IPS-20b (cell line): ENCODE data around the gene COX10.

Experiments
- H3K27ac ChIP-seq: one replicate; pipeline ENCODE4 v1.5.1; 2013; ENCODE audit warnings: low read length
- H3K27me3 ChIP-seq: 2 replicates; pipeline ENCODE4 v1.6.1; 2013; ENCODE audit warnings: mild to moderate bottlenecking, low read length, inconsistent platforms; ENCODE audit not compliant: insufficient read depth
- H3K36me3 ChIP-seq: 2 replicates; pipeline ENCODE4 v1.6.1; 2013; ENCODE audit warnings: low read depth, mild to moderate bottlenecking, inconsistent platforms, low read length, moderate library complexity; ENCODE audit not compliant: insufficient read depth
- H3K4me1 ChIP-seq: 2 replicates; pipeline ENCODE4 v1.6.1; 2013; ENCODE audit warnings: mild to moderate bottlenecking, control low read depth, inconsistent platforms, low read length, moderate library complexity; ENCODE audit not compliant: insufficient read depth
- H3K4me3 ChIP-seq: 2 replicates; pipeline ENCODE4 v1.5.1; 2013; ENCODE audit warnings: mild to moderate bottlenecking, low read length, inconsistent platforms
- H3K9ac ChIP-seq: 2 replicates; pipeline ENCODE4 v1.6.1; 2013; ENCODE audit warnings: low read depth, mild to moderate bottlenecking, inconsistent platforms, low read length, moderate library complexity
- H3K9me3 ChIP-seq: 2 replicates; pipeline ENCODE4 v1.6.1; 2013; ENCODE audit warnings: mild to moderate bottlenecking, low read depth, low read length, inconsistent platforms; ENCODE audit not compliant: insufficient read depth

The COX10 gene

DNA sequence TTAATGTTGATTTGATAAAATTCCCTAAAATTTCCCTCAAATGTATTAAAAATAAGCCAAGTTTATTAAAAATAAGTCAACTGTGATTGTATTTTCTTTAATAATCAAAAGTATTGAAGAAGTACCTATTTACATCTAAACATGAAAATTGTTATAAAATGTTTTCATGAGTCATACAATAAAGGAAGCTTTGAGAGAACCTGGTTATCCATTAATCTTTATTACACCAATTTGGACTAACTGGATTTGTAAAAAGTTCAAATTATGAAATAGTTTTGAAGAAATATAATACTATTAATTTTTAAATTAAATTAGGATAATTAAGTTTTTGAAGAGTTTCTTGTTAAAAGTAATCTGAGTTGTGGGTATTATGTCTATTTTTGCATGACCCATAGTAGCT lies 63.8 kb downstream of the COX10 start:
- no peaks in the 10 kb centered on the region for H3K36me3 ChIP-seq
- no peaks in the 10 kb centered on the region for H3K9me3 ChIP-seq
- H3K27ac ChIP-seq = no peak overlapping the region
- no peak overlapping the region for H3K9ac ChIP-seq
- H3K4me3 ChIP-seq = no peak overlapping the region
- no peaks in the 10 kb centered on the region for H3K27me3 ChIP-seq
- H3K4me1 ChIP-seq = peaks cover 39% of the 10 kb centered on the region; the same call in 1 of the 2 replicates

GRCh38 chr17:14134456-14134855 lies 65.2 kb downstream of the COX10 start:
- Histone ChIP-seq H3K9me3 (no peaks in the 10 kb centered on the region), H3K27ac (no peak overlapping the region), H3K9ac (no peak overlapping the region), H3K4me3 (no peak overlapping the region), H3K36me3 (no peaks in the 10 kb centered on the region), H3K4me1 (peaks cover 43% of the 10 kb centered on the region; the same call in 1 of the 2 replicates), H3K27me3 (no peaks in the 10 kb centered on the region)

GRCh38 chr17:14135906-14136590 lies 66.7 kb downstream of the COX10 start:
- Histone ChIP-seq H3K9ac (no peak overlapping the region), H3K4me3 (no peak overlapping the region), H3K9me3 (no peaks in the 10 kb centered on the region), H3K4me1 (peaks cover 29% of the 10 kb centered on the region; the same call in 1 of the 2 replicates), H3K27ac (no peak overlapping the region), H3K27me3 (no peaks in the 10 kb centered on the region), H3K36me3 (no peaks in the 10 kb centered on the region)

GRCh38 chr17:14138649-14139048 lies 69.3 kb downstream of the COX10 start:
- H3K9ac ChIP-seq = no peak overlapping the region
- H3K9me3 ChIP-seq = no peaks in the 10 kb centered on the region
- H3K36me3 ChIP-seq = no peaks in the 10 kb centered on the region
- no peaks in the 10 kb centered on the region for H3K27me3 ChIP-seq
- H3K4me1 ChIP-seq = peaks cover 42% of the 10 kb centered on the region
- no peak overlapping the region for H3K27ac ChIP-seq
- no peak overlapping the region for H3K4me3 ChIP-seq

- Histone ChIP-seq H3K4me3 (0 out of 2 replicates have a peak overlapping the region, but pooled peaks have one; percentile 5), H3K9ac (peak overlapping the region; percentile 2; the same call in 1 of the 2 replicates), H3K9me3 (no peaks in the 10 kb centered on the region), H3K4me1 (peaks cover 28% of the 10 kb centered on the region), H3K27me3 (no peaks in the 10 kb centered on the region), H3K36me3 (no peaks in the 10 kb centered on the region), H3K27ac (no peak overlapping the region)
Measured at GRCh38 chr17:14143688-14144087, 74.4 kb downstream of the COX10 start.

DNA sequence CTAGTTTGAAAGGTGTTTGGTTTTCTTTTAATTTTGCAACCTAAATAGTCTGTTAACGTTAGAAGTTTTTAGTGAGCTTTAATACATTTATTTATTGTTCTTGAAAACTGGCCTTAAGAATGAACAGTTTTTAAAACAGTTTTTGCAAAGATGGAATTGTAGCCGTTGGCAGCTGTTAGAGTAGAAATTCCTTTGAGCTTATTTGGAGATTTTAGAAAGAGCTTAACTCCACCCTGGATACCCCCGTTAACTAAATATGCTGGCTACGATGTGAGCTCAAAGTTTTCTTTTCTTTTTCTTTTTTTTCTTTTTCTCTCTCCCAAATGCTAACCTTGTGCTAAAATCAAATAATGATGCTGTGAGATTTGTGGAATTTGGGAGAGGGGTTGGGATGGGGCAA lies 75.2 kb downstream of the COX10 start:
- no peaks in the 10 kb centered on the region for H3K36me3 ChIP-seq
- H3K9ac ChIP-seq = no peak overlapping the region
- H3K4me3 ChIP-seq = no peak overlapping the region
- H3K9me3 ChIP-seq = no peaks in the 10 kb centered on the region
- no peak overlapping the region for H3K27ac ChIP-seq
- H3K27me3 ChIP-seq = no peaks in the 10 kb centered on the region
- H3K4me1 ChIP-seq = peaks cover 26% of the 10 kb centered on the region

DNA sequence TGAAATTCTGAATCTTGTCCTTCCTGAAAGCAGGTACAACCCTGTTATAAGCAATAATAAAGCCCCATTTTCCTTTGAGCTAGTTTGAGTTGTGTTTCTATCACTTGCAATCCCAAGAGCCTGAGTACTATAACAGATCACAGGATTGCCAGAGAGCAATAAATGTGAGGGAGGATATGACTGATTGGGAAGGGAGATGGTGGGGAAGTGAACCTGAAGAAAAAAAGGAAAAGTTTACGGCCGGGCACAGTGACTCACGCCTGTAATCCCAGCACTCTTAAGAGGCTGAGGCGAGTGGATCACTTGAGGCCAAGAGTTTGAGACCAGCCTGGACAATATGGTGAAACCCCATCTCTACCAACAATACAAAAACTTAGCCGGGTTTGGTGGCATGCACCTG lies 80.4 kb downstream of the COX10 start:
- Histone ChIP-seq H3K4me1 (no peaks in the 10 kb centered on the region; the same call in 1 of the 2 replicates), H3K9me3 (no peaks in the 10 kb centered on the region), H3K9ac (no peak overlapping the region), H3K4me3 (no peak overlapping the region), H3K27ac (no peak overlapping the region), H3K36me3 (no peaks in the 10 kb centered on the region), H3K27me3 (no peaks in the 10 kb centered on the region)

DNA sequence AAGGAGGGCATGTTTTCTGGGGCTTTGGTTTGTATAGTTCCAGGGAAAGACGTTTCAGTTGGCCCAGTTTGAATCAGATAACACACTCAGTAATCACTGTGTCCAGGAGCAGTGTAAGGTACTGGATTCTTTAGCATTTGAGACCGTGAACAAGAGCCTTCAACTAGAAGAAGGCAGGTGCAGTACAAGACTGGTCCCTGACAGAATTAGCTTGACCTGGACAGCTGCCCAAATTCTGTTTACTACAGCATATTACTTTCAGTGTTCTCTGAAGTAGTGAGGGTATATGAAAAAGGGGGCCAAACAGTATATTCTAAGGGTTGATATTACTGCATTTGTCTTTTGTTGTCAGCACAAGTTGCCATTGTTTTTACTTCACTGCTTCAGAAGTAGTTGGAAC lies 81.3 kb downstream of the COX10 start:
- Histone ChIP-seq H3K9ac (no peak overlapping the region), H3K9me3 (no peaks in the 10 kb centered on the region), H3K27me3 (no peaks in the 10 kb centered on the region), H3K4me1 (no peaks in the 10 kb centered on the region), H3K4me3 (no peak overlapping the region), H3K36me3 (no peaks in the 10 kb centered on the region), H3K27ac (no peak overlapping the region)

GRCh38 chr17:14152721-14153120 lies 83.4 kb downstream of the COX10 start:
- Histone ChIP-seq H3K27me3 (no peaks in the 10 kb centered on the region), H3K9me3 (no peaks in the 10 kb centered on the region), H3K9ac (no peak overlapping the region), H3K27ac (no peak overlapping the region), H3K4me3 (no peak overlapping the region), H3K36me3 (no peaks in the 10 kb centered on the region), H3K4me1 (no peaks in the 10 kb centered on the region)

- Histone ChIP-seq H3K9ac (no peak overlapping the region), H3K9me3 (no peaks in the 10 kb centered on the region), H3K4me3 (no peak overlapping the region), H3K4me1 (no peaks in the 10 kb centered on the region), H3K36me3 (no peaks in the 10 kb centered on the region), H3K27ac (no peak overlapping the region), H3K27me3 (no peaks in the 10 kb centered on the region)
Measured at GRCh38 chr17:14153374-14153773, 84.1 kb downstream of the COX10 start.

- Histone ChIP-seq H3K27ac (no peak overlapping the region), H3K27me3 (no peaks in the 10 kb centered on the region)
Measured at GRCh38 chr17:14156689-14157088, 87.4 kb downstream of the COX10 start.

GRCh38 chr17:14157822-14158221 lies 88.5 kb downstream of the COX10 start:
- Histone ChIP-seq H3K4me3 (no peak overlapping the region), H3K4me1 (no peaks in the 10 kb centered on the region), H3K9me3 (no peaks in the 10 kb centered on the region), H3K36me3 (no peaks in the 10 kb centered on the region), H3K9ac (no peak overlapping the region), H3K27ac (no peak overlapping the region), H3K27me3 (no peaks in the 10 kb centered on the region)

More at GRCh38 chr17:14156689-14157088, 87.4 kb downstream of the COX10 start:
- no peaks in the 10 kb centered on the region for H3K4me1 ChIP-seq
- no peaks in the 10 kb centered on the region for H3K36me3 ChIP-seq
- H3K9me3 ChIP-seq = no peaks in the 10 kb centered on the region
- H3K4me3 ChIP-seq = no peak overlapping the region
- H3K9ac ChIP-seq = no peak overlapping the region
